ENCODE measurements around the gene ST8SIA6. TPM values are rescaled to one million over a fixed set of nuclear protein-coding genes. Genes with fewer than 3 reads are reported as not detected.

The ST8SIA6 gene
- total and polyA plus RNA-seq, 2 of the 8 experiments (the other 6 are each of a cell fraction or from before 2014, with no cell fraction given), result 0.70 to 1.1 TPM

- TF ChIP-seq SP2 (IDR thresholded peaks at IDR 0.05; ENCODE audit: low read length), result no peak
- TF ChIP-seq BRCA1 (IDR thresholded peaks at IDR 0.05; ENCODE audit: low read depth, low read length), result no peak
- no peak for TF ChIP-seq KDM4A (IDR thresholded peaks at IDR 0.05; ENCODE audit: low read depth, low read length, severe bottlenecking)
- no peak for TF ChIP-seq ZNF274 (IDR thresholded peaks at IDR 0.05; ENCODE audit: borderline replicate concordance, extremely low read depth, low read length)
- TF ChIP-seq CREB1 (IDR thresholded peaks at IDR 0.05), result no peak
- no peak for TF ChIP-seq BCL11A (IDR thresholded peaks at IDR 0.05; ENCODE audit: low read depth in 2 of 2, low read length in 2 of 2)
- no peak for TF ChIP-seq MAFK (IDR thresholded peaks at IDR 0.05; ENCODE audit: low read depth, low read length)
- TF ChIP-seq TAF1 (IDR thresholded peaks at IDR 0.05; ENCODE audit: low read depth, low read length), result no peak
- TF ChIP-seq YY1 (IDR thresholded peaks at IDR 0.05; ENCODE audit: low read depth, low read length), result no peak
These were observed 19.0 kb upstream of the ST8SIA6 start (continued) for GRCh38 chr10:17473228-17473950.

Data from H1 (cell line).